GM18511 (cell line): Measurements from ENCODE around the gene ANXA7.
"Not testable (repeated sequence)": the region's sequence is repeated elsewhere in the genome, so short reads cannot be mapped to it uniquely, and the experiment has no call there.

Experiments used
- ATAC-seq: cut with Tn5 transposase; IDR thresholded peaks from one replicate; pipeline ENCODE4 v1.9.1; 2021; ENCODE audit warnings: mild to moderate bottlenecking, moderate library complexity; ENCODE audit not compliant: unreplicated experiment

The ANXA7 gene

GRCh38 chr10:73344269-73344668 lies 69.6 kb downstream of the ANXA7 start:
- ATAC-seq: no peak

GRCh38 chr10:73340121-73340520 lies 73.7 kb downstream of the ANXA7 start:
- no peak for ATAC-seq

GRCh38 chr10:73339436-73339835 lies 74.4 kb downstream of the ANXA7 start:
- no peak for ATAC-seq

- ATAC-seq: no peak
These were observed 75.0 kb downstream of the ANXA7 start for GRCh38 chr10:73338801-73339368.

- no peak for ATAC-seq
These were observed 80.7 kb downstream of the ANXA7 start for GRCh38 chr10:73333202-73333601.

- no peak for ATAC-seq
These were observed 81.5 kb downstream of the ANXA7 start for GRCh38 chr10:73332379-73332778.

- not testable (repeated sequence) for ATAC-seq
These were observed 85.3 kb downstream of the ANXA7 start for GRCh38 chr10:73328523-73328922.

GRCh38 chr10:73325290-73325689 lies 88.6 kb downstream of the ANXA7 start:
- not testable (repeated sequence) for ATAC-seq
